Naive thymus-derived CD8-positive, alpha-beta T cell (primary cell): ENCODE measurements around the gene MIS12. TPM values are rescaled to one million over a fixed set of nuclear protein-coding genes. Genes with fewer than 3 reads are reported as not detected.
A peak's percentile ranks its signal among the peaks of the same experiment; 100 is the strongest.

ENCODE experiments used
- ATAC-seq, 2 donors: fragments of 150-1000 bp; cut with Tn5 transposase in 1 of 2; sonication (Bioruptor Pico), chemical (Tn5 transposase) in 1 of 2; 1 replicate in 1 of 2; 2 replicates in 1 of 2; pipeline ENCODE4 v1.10.0; 2021; ENCODE audit warnings: mild to moderate bottlenecking in 2 of 2, moderate library complexity in 2 of 2
- POLR2A ChIA-PET: fragments of 350-600 bp; sonication (Branson Sonifier 250); formaldehyde crosslinking; loops from one replicate; lab custom pipeline; 2021; ENCODE audit warnings: antibody characterized with exemption; lab: Charles Lee
- DNase-seq, 10 donors: peaks; one replicate each; pipeline versions ENCODE4 v3.0.0 to v3.0.0-alpha.2; 2020 to 2022
- H3K27ac Mint-ChIP-seq, 10 donors: one replicate each; pipeline ENCODE4 v1.8.0; 2020 to 2022; ENCODE audit warnings: mild to moderate bottlenecking in 10 of 10, mixed read lengths in 10 of 10, moderate library complexity in 4 of 10, inconsistent platforms in 1 of 10
- H3K27me3 Mint-ChIP-seq, 5 donors: one replicate each; pipeline ENCODE4 v1.8.0; 2021 to 2022; ENCODE audit warnings: mixed read lengths in 5 of 5
- H3K36me3 Mint-ChIP-seq, 3 donors: one replicate each; pipeline ENCODE4 v1.8.0; 2020 to 2022; ENCODE audit warnings: mixed read lengths in 3 of 3, mild to moderate bottlenecking in 2 of 3, inconsistent platforms in 1 of 3
- H3K4me1 Mint-ChIP-seq, 4 donors: one replicate each; pipeline ENCODE4 v1.8.0; 2021 to 2022; ENCODE audit warnings: mixed read lengths in 4 of 4
- H3K4me3 Mint-ChIP-seq, 10 donors: one replicate each; pipeline ENCODE4 v1.8.0; 2020 to 2022; ENCODE audit warnings: mild to moderate bottlenecking in 10 of 10, mixed read lengths in 10 of 10, moderate library complexity in 6 of 10, inconsistent platforms in 1 of 10
- H3K9me3 Mint-ChIP-seq, 9 donors: one replicate each; pipeline ENCODE4 v1.8.0; 2020 to 2022; ENCODE audit warnings: mixed read lengths in 9 of 9, mild to moderate bottlenecking in 3 of 9, inconsistent platforms in 1 of 9, moderate library complexity in 1 of 9
- polyA plus RNA-seq, 3 donors: library from polyadenylated mRNA; unstranded; fragments of 300-500 nt; fragmentation: Illumina TruSeq; gene quantifications; one replicate each; pipeline ENCODE4 v1.2.3, GENCODE V29; 2021
- total RNA-seq, 8 experiments: library from RNA in 2 of 8; stranded (reverse) in 2 of 8; gene quantifications; one replicate each; pipeline ENCODE4 v1.2.3 and lab custom pipeline; 2021 to 2026

Gene MIS12
- total and polyA plus RNA-seq, 5 experiments from 2014 or later, result 15.6 to 51.0 (median 18.3) TPM

DNA sequence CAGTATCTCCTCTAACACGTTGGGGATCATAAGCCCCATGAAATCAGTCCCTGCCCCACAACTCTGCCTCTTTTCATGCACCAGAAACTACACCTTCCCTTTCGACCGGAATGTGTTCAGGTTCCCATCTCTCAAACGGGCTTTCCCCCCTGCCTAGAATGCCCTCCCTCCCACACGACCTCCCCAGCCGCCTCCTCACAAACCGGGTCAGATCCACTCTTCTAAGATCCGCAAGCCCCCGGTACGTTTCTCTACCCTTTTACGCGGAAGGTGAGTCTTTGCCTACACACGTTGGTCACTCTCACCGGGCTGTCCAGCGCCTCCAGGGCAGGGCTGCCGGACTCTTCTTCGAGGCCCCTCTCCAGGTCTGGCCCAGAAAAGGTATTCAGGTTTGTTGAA lies 18.3 kb upstream of the MIS12 start:
- POLR2A ChIA-PET, result interaction anchor here (0.6 to 2.1 kb wide), 5 partner anchors 18 to 1325 kb away, joined by 3 to 41 read pairs (median 8); partner anchors contain the start of genes C1QBP, CYB5D2, DERL2 and MIS12
- ATAC-seq, result peak; percentile 45 to 46
- Mint-ChIP-seq H3K4me1 (peaks cover 26 to 43% (median 39%) of the 10 kb centered on the region in 4 donors), H3K36me3 (peaks cover 0 to 22% (median 0%) of the 10 kb centered on the region in 3 donors), H3K27ac (peak overlapping the region; percentile 3 to 85 (median 54)), H3K9me3 (no peaks in the 10 kb centered on the region), H3K27me3 (no peaks in the 10 kb centered on the region), H3K4me3 (peak overlapping the region; percentile 72 to 91 (median 84))
- DNase-seq, result peak in 4 of 10 donors; percentile 11 to 18 (median 15)

DNA sequence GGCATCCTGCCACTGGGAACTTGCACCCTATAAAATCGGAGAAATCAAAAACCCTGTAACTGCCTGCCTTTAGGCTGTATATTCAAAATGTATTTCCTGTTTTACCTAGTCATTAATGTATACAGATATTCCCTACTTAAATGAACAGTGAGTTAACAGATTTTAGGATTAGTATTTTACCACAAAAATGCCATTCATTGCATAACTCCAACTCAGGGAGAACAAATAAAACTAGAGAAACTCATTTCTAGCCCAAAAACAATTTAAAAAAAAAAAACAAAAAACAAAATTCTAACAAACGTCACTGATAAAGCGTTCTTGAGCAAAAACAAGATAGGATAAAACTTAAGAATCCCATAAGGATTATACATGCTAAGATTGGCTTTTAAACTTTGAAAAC lies 13.9 kb upstream of the MIS12 start:
- Mint-ChIP-seq H3K27me3 (no peaks in the 10 kb centered on the region), H3K4me3 (no peak overlapping the region), H3K36me3 (peaks cover 0 to 57% (median 5%) of the 10 kb centered on the region in 3 donors), H3K4me1 (peaks cover 8 to 25% (median 21%) of the 10 kb centered on the region in 4 donors), H3K9me3 (no peaks in the 10 kb centered on the region), H3K27ac (peak overlapping the region in 1 of 10 donors; percentile 11)
- POLR2A ChIA-PET, result no interaction called here
- DNase-seq (no peak), ATAC-seq (no peak)

DNA sequence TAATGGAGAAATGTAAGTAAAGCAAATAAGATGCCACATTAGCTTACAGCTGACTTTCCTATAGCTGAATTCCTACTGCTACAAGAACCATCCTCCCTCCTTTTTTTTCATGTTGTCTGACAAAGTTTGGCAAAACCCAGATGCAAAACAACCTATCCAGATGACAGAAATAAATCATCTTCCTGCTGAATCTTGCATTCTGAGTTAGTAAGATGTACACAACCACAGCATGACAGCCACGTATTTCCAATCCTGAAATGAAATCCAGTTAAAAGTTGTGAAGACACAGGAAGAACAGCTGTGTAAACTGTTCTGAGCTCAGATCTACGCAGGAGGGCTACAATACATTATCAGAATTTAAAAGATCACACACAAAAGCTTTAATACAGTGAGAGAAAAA lies 12.5 kb upstream of the MIS12 start:
- no peak overlapping the region for H3K4me3 Mint-ChIP-seq
- peaks cover 4 to 25% (median 14%) of the 10 kb centered on the region in 4 donors for H3K4me1 Mint-ChIP-seq
- POLR2A ChIA-PET, result no interaction called here
- no peak for DNase-seq
- H3K9me3 Mint-ChIP-seq, result no peaks in the 10 kb centered on the region
- H3K27ac Mint-ChIP-seq, result peak overlapping the region in 2 of 10 donors; percentile 24 to 25
- H3K27me3 Mint-ChIP-seq, result no peaks in the 10 kb centered on the region
- peaks cover 0 to 70% (median 16%) of the 10 kb centered on the region in 3 donors for H3K36me3 Mint-ChIP-seq
- ATAC-seq, result no peak

DNA sequence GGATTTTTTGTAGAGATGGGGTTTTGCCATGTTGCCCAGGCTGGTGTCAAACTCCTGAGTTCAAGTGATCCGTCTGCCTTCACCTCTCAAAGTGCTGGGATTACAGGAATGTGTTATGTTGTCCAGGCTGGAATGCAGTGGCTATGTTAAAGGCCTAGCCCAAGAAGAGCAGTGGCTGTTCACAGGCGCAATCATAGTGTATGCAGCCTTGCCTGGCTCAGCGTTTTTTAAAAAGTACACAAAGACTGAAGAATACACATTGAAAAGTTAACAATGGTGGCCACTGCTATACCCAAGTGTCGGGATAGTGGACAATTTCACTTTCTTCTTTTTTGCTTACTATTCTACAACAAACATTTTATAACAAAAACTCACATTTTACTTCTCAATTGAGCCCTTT lies 7.4 kb upstream of the MIS12 start:
- H3K9me3 Mint-ChIP-seq, result no peaks in the 10 kb centered on the region
- DNase-seq (no peak), ATAC-seq (no peak)
- H3K4me3 Mint-ChIP-seq, result no peak overlapping the region
- H3K4me1 Mint-ChIP-seq, result peaks cover 10 to 42% (median 29%) of the 10 kb centered on the region in 4 donors
- H3K27ac Mint-ChIP-seq, result no peak overlapping the region
- peaks cover 0 to 97% (median 28%) of the 10 kb centered on the region in 3 donors for H3K36me3 Mint-ChIP-seq
- POLR2A ChIA-PET, result no interaction called here
- H3K27me3 Mint-ChIP-seq, result no peaks in the 10 kb centered on the region

DNA sequence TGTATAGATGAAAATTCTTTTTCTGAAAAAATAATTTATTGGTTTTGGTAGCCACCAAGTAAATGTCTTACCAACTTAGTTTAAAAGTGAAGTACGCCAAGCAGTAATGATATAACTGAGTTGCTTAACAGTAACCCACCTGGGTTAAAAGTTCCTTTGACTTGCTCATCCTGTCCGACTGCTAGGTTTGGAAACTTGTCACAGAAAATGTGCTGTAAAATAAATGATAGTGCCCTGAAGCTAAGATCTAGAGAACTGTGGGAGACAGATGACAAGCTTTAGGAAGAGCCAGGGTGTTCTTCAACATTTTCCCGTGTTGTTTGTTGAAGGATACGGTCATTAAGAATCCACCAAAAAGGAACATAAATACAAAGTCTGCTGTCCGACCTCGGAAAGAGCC lies 5.4 kb upstream of the MIS12 start:
- DNase-seq, result no peak
- POLR2A ChIA-PET, result interaction anchor here (0.9 kb wide), 1 partner anchor 12 kb away, joined by 3 read pairs; the partner anchor contains the start of gene DHX33
- Mint-ChIP-seq H3K4me3 (no peak overlapping the region), H3K4me1 (peaks cover 12 to 61% (median 46%) of the 10 kb centered on the region in 4 donors), H3K27ac (peak overlapping the region in 1 of 10 donors; percentile 73), H3K36me3 (peaks cover 0 to 86% (median 26%) of the 10 kb centered on the region in 3 donors), H3K27me3 (no peaks in the 10 kb centered on the region), H3K9me3 (no peaks in the 10 kb centered on the region)
- ATAC-seq, result no peak

DNA sequence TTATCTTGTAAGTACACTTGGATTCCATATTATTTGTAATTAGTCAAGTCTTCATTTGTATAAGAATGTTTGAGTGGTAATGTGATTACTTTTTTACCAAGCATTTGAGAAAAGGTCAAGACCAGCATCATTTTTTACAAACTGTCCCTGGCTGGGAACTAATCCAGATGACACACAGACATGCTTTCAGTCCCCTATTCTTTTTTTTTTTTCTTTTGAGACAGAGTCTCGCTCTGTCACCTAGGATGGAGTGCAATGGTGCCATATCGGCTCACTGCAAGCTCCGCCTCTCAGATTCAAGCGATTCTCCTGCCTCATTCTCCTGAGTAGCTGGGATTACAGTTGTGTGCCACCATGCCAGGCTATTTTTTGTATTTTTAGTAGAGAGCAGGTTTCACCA lies 4.9 kb upstream of the MIS12 start:
- Mint-ChIP-seq H3K4me1 (peaks cover 12 to 61% (median 49%) of the 10 kb centered on the region in 4 donors), H3K27ac (no peak overlapping the region), H3K27me3 (no peaks in the 10 kb centered on the region), H3K9me3 (no peaks in the 10 kb centered on the region), H3K36me3 (peaks cover 0 to 82% (median 26%) of the 10 kb centered on the region in 3 donors), H3K4me3 (no peak overlapping the region)
- DNase-seq, result no peak
- ATAC-seq, result no peak
- POLR2A ChIA-PET, result no interaction called here

DNA sequence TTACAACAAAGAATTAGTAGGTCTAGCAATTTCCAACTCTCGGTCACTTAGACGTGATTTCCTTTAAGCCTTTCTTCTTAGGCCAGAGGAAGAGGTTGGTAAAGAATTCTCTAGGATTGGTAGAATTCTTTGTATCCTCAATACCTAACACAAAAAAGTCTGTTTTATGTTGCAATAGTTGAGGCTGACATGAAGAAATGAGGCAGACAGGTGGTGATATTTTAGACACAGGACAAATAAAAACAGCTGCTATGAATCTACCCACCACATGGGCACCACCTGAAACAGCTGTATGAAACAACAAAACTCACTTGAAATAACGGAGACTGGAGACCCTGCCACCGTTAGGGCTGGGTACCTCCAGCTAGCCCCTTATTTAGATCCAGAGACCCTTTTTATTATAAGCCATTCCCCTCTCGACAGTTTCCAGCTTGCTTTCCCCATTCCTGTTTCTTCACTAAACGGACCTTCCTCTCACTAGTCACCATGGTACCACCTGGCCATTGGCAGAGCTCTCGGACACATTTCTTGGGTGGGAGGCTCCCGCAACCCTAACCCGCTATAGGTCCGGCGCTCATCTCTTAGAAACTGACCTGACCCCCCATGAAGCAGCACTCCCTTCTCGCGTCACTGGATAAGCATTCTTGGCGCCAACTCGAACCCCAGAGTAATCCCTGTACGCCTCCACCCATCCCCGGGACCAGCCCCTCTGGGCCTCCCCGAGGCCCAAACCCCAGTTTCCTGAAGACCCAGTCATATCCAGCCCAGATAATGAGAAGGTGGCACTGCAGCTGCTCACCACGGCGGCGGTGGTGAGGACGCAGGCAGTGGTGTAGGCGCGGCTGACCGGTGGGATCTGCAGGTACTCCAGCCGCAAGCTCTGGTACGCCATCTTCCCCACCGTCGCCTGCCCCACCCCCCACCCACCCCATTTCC lies 828 bp upstream of the MIS12 start, which contains the start of gene DERL2:
TSS of gene DERL2 (minus strand) at position 909 of the 936 bp plus-strand sequence. CDS start at position 892, 17 bp downstream.
- POLR2A ChIA-PET, result interaction anchor here (0.5 to 5.7 kb wide), 14 partner anchors 10 to 1849 kb away, joined by 3 to 63 read pairs (median 5); partner anchors contain the start of genes C1QBP, CTNS, DHX33 and NLRP1
- peaks cover 21 to 68% (median 66%) of the 10 kb centered on the region in 4 donors for H3K4me1 Mint-ChIP-seq
- H3K27me3 Mint-ChIP-seq, result no peaks in the 10 kb centered on the region
- H3K9me3 Mint-ChIP-seq, result no peaks in the 10 kb centered on the region
- peak within 1 kb of the TSS; percentile 96 to 100 (median 98) for H3K27ac Mint-ChIP-seq
- no peak for DNase-seq
- peaks cover 6 to 71% (median 14%) of the 10 kb centered on the region in 3 donors for H3K36me3 Mint-ChIP-seq
- ATAC-seq, result peak; percentile 3
- H3K4me3 Mint-ChIP-seq, result peak within 1 kb of the TSS; percentile 93 to 97 (median 96)

DNA sequence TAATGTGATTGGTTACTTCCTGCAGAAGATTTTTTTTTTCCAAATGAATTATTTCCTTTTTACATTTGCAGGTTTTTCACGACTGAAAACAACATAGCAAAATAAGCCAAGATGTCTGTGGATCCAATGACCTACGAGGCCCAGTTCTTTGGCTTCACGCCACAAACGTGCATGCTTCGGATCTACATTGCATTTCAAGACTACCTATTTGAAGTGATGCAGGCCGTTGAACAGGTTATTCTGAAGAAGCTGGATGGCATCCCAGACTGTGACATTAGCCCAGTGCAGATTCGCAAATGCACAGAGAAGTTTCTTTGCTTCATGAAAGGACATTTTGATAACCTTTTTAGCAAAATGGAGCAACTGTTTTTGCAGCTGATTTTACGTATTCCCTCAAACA lies 2.4 kb downstream of the MIS12 start:
- Mint-ChIP-seq H3K9me3 (no peaks in the 10 kb centered on the region), H3K4me1 (peaks cover 15 to 51% (median 49%) of the 10 kb centered on the region in 4 donors), H3K4me3 (peak overlapping the region in 2 of 10 donors; percentile 68 to 69), H3K27me3 (no peaks in the 10 kb centered on the region), H3K36me3 (peaks cover 6 to 44% (median 6%) of the 10 kb centered on the region in 3 donors), H3K27ac (peak overlapping the region in 7 of 10 donors; percentile 56 to 98 (median 81))
- DNase-seq (no peak), ATAC-seq (no peak)
- POLR2A ChIA-PET, result interaction anchor here (5.7 kb wide), 1 partner anchor 10 kb away, joined by 63 read pairs; a partner anchor contains a TSS

DNA sequence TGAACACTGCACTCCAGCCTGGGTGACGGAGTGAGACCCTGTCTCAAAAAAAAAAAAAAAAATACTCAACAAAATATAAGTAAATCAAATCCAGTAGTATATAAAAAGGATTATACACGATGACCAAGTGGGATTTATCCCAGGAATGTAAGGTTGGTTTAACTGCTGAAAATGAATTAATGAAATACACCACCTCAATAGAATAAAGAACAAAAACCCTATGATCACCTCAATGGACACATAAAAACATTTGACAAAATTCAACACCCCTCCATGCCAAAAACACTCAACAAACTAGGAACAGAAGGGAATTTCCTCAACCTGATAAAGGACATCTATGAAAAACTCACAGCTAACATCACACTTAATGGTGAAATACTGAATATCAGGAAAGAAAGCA lies 6.6 kb downstream of the MIS12 start:
- POLR2A ChIA-PET, result interaction anchor here (0.7 kb wide), 1 partner anchor 1648 kb away, joined by 4 read pairs; no protein-coding TSS in a partner anchor
- Mint-ChIP-seq H3K27me3 (no peaks in the 10 kb centered on the region), H3K36me3 (peaks cover 6 to 31% (median 6%) of the 10 kb centered on the region in 3 donors), H3K4me1 (peaks cover 8 to 16% (median 14%) of the 10 kb centered on the region in 4 donors), H3K4me3 (no peak overlapping the region), H3K27ac (peak overlapping the region in 1 of 10 donors; percentile 16), H3K9me3 (no peaks in the 10 kb centered on the region)
- DNase-seq (no peak), ATAC-seq (no peak)

DNA sequence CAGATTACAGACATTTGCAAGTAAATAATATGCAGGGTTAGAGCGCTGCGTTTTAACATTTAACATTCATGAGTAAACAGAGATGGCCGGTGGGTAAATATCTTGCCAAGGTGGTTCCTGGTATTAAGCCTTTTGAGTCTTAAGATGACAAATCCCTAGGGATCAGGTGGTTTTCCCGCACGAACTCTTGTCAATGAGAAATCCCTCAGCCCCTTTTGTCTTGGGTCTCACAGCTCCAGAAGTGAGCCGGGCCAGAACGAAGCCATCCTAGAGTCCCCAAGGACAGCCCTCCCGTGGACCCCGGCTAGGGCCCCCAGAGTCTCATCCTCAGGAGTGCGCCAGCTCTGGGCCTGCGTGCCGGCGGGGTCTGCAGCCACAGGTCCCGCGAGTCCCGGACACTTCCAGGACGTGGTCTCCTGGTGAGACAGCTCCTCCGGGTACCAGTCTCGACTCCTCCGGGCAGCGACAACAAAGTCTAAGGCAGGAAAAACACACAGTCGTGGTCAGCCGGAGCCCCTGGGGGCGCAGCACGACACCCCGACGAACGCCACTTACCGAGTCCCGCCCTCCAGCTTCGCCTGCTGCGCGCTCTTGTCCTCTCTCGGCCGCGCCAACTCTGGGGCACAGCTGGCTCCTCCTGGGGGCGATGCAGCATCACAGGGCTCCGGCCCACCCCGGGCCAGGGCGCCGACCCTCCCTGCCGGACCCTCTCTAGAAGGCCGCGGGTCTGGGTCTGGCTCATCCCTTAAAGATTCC lies 13.3 kb downstream of the MIS12 start:
- DNase-seq, result peak in 1 of 10 donors; percentile 9
- Mint-ChIP-seq H3K4me3 (peak overlapping the region; percentile 90 to 99 (median 96)), H3K4me1 (peaks cover 9 to 26% (median 20%) of the 10 kb centered on the region in 4 donors), H3K27ac (peak overlapping the region in 7 of 10 donors; percentile 21 to 96 (median 94)), H3K36me3 (peaks cover 0 to 30% (median 0%) of the 10 kb centered on the region in 3 donors), H3K27me3 (no peaks in the 10 kb centered on the region), H3K9me3 (no peaks in the 10 kb centered on the region)
- POLR2A ChIA-PET, result interaction anchor here (0.6 to 6.4 kb wide), 6 partner anchors 12 to 201 kb away, joined by 3 to 63 read pairs (median 4); partner anchors contain the start of genes DERL2, MIS12 and NLRP1
- no peak for ATAC-seq

DNA sequence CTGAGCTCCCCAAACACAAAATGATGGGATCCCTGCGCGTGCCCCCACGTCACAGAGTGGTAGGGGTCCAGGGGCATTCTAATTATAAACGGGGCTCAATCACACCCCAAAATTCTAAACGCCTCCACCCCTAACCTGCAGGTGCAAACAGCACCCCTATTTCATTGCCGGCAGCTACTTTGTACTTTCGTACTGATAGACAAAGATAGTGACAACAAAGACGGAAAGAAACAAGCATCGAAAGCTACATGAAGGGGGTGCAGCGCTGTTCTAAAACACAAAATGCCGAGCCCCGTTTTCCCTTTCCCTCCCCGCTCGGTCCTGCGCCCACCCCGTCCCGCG lies 13.9 kb downstream of the MIS12 start:
- H3K27me3 Mint-ChIP-seq, result no peaks in the 10 kb centered on the region
- POLR2A ChIA-PET, result interaction anchor here (0.7 to 6.4 kb wide), 5 partner anchors 13 to 84 kb away, joined by 3 to 63 read pairs (median 4); partner anchors contain the start of genes DERL2, MIS12 and NLRP1
- ATAC-seq (no peak), DNase-seq (peak in 2 of 10 donors; percentile 22 to 30)
- peaks cover 0 to 31% (median 0%) of the 10 kb centered on the region in 3 donors for H3K36me3 Mint-ChIP-seq
- H3K4me1 Mint-ChIP-seq, result peaks cover 9 to 26% (median 20%) of the 10 kb centered on the region in 4 donors
- peak overlapping the region; percentile 81 to 98 (median 96) for H3K27ac Mint-ChIP-seq
- no peaks in the 10 kb centered on the region for H3K9me3 Mint-ChIP-seq
- H3K4me3 Mint-ChIP-seq, result peak overlapping the region; percentile 90 to 99 (median 96)
